ENCODE data around the gene SLC6A3.

The SLC6A3 gene

DNA sequence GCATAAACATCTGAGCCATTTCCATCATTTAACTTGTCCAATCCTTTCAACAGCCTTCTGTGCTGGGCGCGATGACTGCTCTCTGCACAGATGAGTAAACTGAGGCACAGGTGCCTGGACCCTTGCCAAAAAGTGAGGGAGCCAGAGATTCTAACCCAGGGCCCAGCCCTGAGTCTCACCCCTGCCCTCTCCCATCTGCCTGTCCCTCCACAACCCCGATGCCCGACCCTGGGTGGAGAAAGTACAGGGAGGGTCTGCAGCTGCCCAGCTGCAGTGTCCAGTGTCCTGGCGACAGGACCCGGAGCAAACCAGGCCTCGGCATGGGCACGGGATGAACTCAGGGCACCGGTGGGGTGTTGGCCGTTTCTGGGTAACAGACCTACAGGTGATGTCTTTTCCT lies 60.7 kb downstream of the SLC6A3 start:
- TF ChIP-seq ZFX (IDR thresholded peaks at IDR 0.05) (no peak), CTCF (conservative IDR thresholded peaks at IDR 0.05) (no peak)

GRCh38 chr5:1383886-1384401 lies 61.3 kb downstream of the SLC6A3 start:
- TF ChIP-seq ZFX (IDR thresholded peaks at IDR 0.05) (no peak), CTCF (conservative IDR thresholded peaks at IDR 0.05) (no peak)
- H3K27ac ChIP-seq = no peak overlapping the region

More for the DNA sequence above, 60.7 kb downstream of the SLC6A3 start:
- H3K27ac ChIP-seq = no peak overlapping the region

- no peak overlapping the region for H3K27ac ChIP-seq
- TF ChIP-seq CTCF (conservative IDR thresholded peaks at IDR 0.05) = no peak
These were observed 61.9 kb downstream of the SLC6A3 start for GRCh38 chr5:1383344-1383743.

- TF ChIP-seq ZFX (IDR thresholded peaks at IDR 0.05) = no peak
- no peak for TF ChIP-seq CTCF (conservative IDR thresholded peaks at IDR 0.05)
- no peak overlapping the region for H3K27ac ChIP-seq
These were observed 63.0 kb downstream of the SLC6A3 start for GRCh38 chr5:1382248-1382700.

DNA sequence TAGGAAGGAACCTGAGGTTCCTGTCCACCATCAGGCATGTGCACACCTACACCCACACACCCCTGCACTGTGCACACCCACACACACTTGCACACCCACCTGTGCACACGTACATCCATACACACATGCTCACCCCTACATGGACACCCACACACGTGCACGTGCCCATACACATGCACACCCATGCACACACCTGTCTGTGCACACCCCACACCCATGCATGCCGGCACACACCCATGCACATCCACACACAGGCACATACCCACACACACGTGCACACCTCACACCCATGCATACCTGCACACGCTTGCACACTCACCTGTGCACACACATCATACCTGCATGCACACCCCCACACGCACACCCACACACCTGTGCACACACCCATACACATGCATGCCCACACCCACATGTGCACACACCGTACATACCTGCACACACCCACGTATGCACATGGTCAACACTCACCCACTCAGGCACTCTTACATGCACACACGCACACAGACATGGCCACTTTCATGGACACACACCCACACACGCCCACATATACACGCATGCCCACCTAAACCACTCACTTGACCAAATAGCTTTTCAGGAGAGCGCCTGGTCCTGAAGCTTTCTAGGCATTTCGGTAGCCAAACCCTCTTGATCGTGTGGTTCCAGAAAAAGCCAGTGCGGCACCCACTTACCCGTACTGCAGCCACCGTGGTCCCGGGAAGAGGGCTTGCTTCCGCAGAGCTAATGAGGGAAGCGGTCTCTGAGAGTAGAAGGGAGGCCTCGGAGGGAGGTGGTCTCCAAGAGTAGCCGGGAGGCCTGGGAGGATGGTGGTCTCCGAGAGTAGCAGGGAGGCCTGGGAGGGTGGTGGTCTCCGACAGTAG lies 63.6 kb downstream of the SLC6A3 start:
- no peak overlapping the region for H3K27ac ChIP-seq
- TF ChIP-seq CTCF (conservative IDR thresholded peaks at IDR 0.05) (no peak), ZFX (IDR thresholded peaks at IDR 0.05) (no peak)

DNA sequence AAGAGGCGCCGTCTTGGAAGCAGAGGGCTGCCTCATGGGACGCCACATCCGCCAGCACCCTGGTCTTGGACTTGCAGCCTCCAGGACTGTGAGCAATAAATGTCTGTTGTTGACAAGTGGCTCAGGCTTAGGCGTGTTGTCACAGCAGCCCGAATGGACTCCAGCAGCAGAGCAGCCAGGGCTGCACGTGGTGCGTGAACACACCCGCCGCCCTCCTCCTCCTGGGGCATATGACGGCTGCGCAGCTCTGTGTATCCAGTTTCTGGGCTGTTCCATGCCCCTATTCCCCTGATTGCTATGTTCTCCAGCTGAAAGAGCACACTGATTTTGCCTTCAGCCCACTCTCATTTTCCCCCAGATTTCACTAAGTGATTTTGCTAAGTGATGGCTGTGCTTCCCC lies 64.3 kb downstream of the SLC6A3 start:
- TF ChIP-seq ZFX (IDR thresholded peaks at IDR 0.05) = no peak
- TF ChIP-seq CTCF (conservative IDR thresholded peaks at IDR 0.05) = no peak
- no peak overlapping the region for H3K27ac ChIP-seq

- H3K27ac ChIP-seq = no peak overlapping the region
- no peak for TF ChIP-seq CTCF (conservative IDR thresholded peaks at IDR 0.05)
- no peak for TF ChIP-seq ZFX (IDR thresholded peaks at IDR 0.05)
These were observed 65.0 kb downstream of the SLC6A3 start for GRCh38 chr5:1380011-1380817.

Measured in C4-2B (cell line).